ENCODE data around the gene PRIMA1. TPM values are rescaled to one million over a fixed set of nuclear protein-coding genes. Genes with fewer than 3 reads are reported as not detected.

Gene PRIMA1
- total RNA-seq, 2 donors from 2014 or later, result 10.0 to 20.8 TPM

GRCh38 chr14:93705513-93706156 lies 82.7 kb downstream of the PRIMA1 start:
- Histone ChIP-seq H3K27ac (ENCODE audit: low read depth, low read length) (no peak overlapping the region), H3K9me3 (ENCODE audit: control insufficient read depth, low read length) (no peaks in the 10 kb centered on the region), H3K4me1 (ENCODE audit: control insufficient read depth, insufficient read depth, low read length) (no peaks in the 10 kb centered on the region), H3K27me3 (ENCODE audit: control insufficient read depth, insufficient read depth, low read length, poor library complexity, severe bottlenecking) (no peaks in the 10 kb centered on the region), H3K36me3 (ENCODE audit: control insufficient read depth, insufficient read depth, low read length) (peaks cover 8% of the 10 kb centered on the region), H3K4me3 (ENCODE audit: low read length) (no peak overlapping the region), H3K9ac (ENCODE audit: extremely low read depth, low read length, poor library complexity, severe bottlenecking) (no peak overlapping the region)
- Mint-ChIP-seq H3K27ac (no peak overlapping the region), H3K4me1 (peaks cover 3% of the 10 kb centered on the region), H3K27me3 (ENCODE audit: insufficient read depth) (no peaks in the 10 kb centered on the region), H3K36me3 (ENCODE audit: low read depth) (peaks cover 54% of the 10 kb centered on the region), H3K9me3 (no peaks in the 10 kb centered on the region), H3K4me3 (no peak overlapping the region)
- no peak for DNase-seq
- 94 to 96% methylated on average over 11 to 15 of the region's 15 CpGs for WGBS, 2 experiments (ENCODE audit: insufficient coverage in 1 of 2, insufficient read length in 1 of 2)
- no peak for TF ChIP-seq CTCF (conservative IDR thresholded peaks at IDR 0.05)

DNA sequence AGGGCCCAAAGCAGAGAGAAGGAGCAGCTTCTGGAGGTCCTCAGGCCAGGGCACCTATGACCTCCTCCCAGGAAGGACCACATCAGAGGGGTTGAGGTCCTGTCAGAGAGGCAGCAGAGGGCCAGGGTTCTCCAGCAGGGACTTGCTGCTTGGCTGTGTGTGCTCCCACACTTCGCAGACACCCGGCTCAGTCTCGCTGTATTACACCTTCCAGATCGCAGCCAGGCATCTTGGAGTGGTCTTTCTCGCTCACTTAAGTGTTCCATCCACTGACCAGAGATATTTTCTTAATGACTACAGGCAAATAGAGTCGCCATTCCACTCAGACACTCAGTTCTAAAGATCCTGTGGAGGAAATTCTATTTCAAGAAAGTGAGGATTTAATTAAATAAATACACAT lies 84.3 kb downstream of the PRIMA1 start:
- DNase-seq, result no peak
- H3K9me3 ChIP-seq (ENCODE audit: control insufficient read depth, low read length), result peaks cover 13% of the 10 kb centered on the region
- H3K4me3 ChIP-seq (ENCODE audit: low read length), result no peak overlapping the region
- Mint-ChIP-seq H3K4me3 (no peak overlapping the region), H3K4me1 (peaks cover 3% of the 10 kb centered on the region), H3K9me3 (peaks cover 12% of the 10 kb centered on the region), H3K27me3 (ENCODE audit: insufficient read depth) (no peaks in the 10 kb centered on the region), H3K27ac (no peak overlapping the region), H3K36me3 (ENCODE audit: low read depth) (peaks cover 67% of the 10 kb centered on the region)
- no peak for TF ChIP-seq CTCF (conservative IDR thresholded peaks at IDR 0.05)
- peaks cover 14% of the 10 kb centered on the region for H3K36me3 ChIP-seq (ENCODE audit: control insufficient read depth, insufficient read depth, low read length)
- H3K27ac ChIP-seq (ENCODE audit: low read depth, low read length), result no peak overlapping the region
- 94 to 100% methylated on average over 4 to 6 of the region's 6 CpGs for WGBS, 2 experiments (ENCODE audit: insufficient coverage in 1 of 2, insufficient read length in 1 of 2)
- H3K9ac ChIP-seq (ENCODE audit: extremely low read depth, low read length, poor library complexity, severe bottlenecking), result no peak overlapping the region
- no peaks in the 10 kb centered on the region for H3K4me1 ChIP-seq (ENCODE audit: control insufficient read depth, insufficient read depth, low read length)
- no peaks in the 10 kb centered on the region for H3K27me3 ChIP-seq (ENCODE audit: control insufficient read depth, insufficient read depth, low read length, poor library complexity, severe bottlenecking)

DNA sequence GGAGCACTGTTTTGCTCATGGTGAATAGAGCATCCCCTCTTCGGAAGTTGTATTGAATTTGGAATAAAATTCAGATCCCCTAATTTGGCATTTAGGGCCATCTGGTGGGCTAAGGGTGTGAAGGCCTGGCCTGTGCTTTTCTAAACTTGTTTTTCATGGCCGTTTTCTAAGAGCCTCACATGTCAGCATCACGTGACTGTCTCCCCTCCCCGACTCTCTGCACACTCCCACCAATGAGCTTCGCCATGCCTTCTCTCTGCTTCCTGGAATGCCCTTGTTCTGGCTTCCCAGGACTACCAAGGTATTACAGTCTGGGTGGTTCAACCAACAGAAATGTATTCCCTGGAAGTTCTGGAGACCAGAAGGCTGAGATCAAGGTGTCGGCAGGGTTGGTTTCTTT lies 85.3 kb downstream of the PRIMA1 start:
- H3K4me3 ChIP-seq (ENCODE audit: low read length), result no peak overlapping the region
- Mint-ChIP-seq H3K4me3 (no peak overlapping the region), H3K9me3 (peaks cover 15% of the 10 kb centered on the region), H3K27me3 (ENCODE audit: insufficient read depth) (no peaks in the 10 kb centered on the region), H3K36me3 (ENCODE audit: low read depth) (peaks cover 74% of the 10 kb centered on the region), H3K4me1 (peaks cover 3% of the 10 kb centered on the region), H3K27ac (no peak overlapping the region)
- TF ChIP-seq CTCF (conservative IDR thresholded peaks at IDR 0.05), result peak; percentile 35
- no peak for DNase-seq
- H3K36me3 ChIP-seq (ENCODE audit: control insufficient read depth, insufficient read depth, low read length), result peaks cover 17% of the 10 kb centered on the region
- H3K9ac ChIP-seq (ENCODE audit: extremely low read depth, low read length, poor library complexity, severe bottlenecking), result no peak overlapping the region
- no peak overlapping the region for H3K27ac ChIP-seq (ENCODE audit: low read depth, low read length)
- H3K27me3 ChIP-seq (ENCODE audit: control insufficient read depth, insufficient read depth, low read length, poor library complexity, severe bottlenecking), result no peaks in the 10 kb centered on the region
- peaks cover 23% of the 10 kb centered on the region for H3K9me3 ChIP-seq (ENCODE audit: control insufficient read depth, low read length)
- no peaks in the 10 kb centered on the region for H3K4me1 ChIP-seq (ENCODE audit: control insufficient read depth, insufficient read depth, low read length)
- 83 to 94% methylated on average over 5 to 6 of the region's 6 CpGs for WGBS, 2 experiments (ENCODE audit: insufficient coverage in 1 of 2, insufficient read length in 1 of 2)

Data from endodermal cell (in vitro differentiated cells).